ENCODE measurements around the gene XRRA1. TPM values are rescaled to one million over a fixed set of nuclear protein-coding genes. Genes with fewer than 3 reads are reported as not detected.

Gene XRRA1
- total and polyA plus RNA-seq, 4 donors = 2.4 to 27.8 (median 9.9) TPM

GRCh38 chr11:74932797-74933196, 16.1 kb downstream of the XRRA1 start:
- no peak for DNase-seq
- Histone ChIP-seq H3K27ac (ENCODE audit: low read depth in 1 of 2, low read length in 1 of 2) (no peak overlapping the region), H3K9ac (ENCODE audit: insufficient read depth in 1 of 2, low read length in 2 of 2) (no peak overlapping the region), H3K9me3 (ENCODE audit: control insufficient read depth in 4 of 4, insufficient read depth in 3 of 4, low read length in 3 of 4) (no peaks in the 10 kb centered on the region), H3K36me3 (ENCODE audit: control insufficient read depth in 4 of 4, insufficient read depth in 4 of 4, low read length in 4 of 4) (peaks cover 7 to 44% (median 18%) of the 10 kb centered on the region in 4 donors), H3K4me3 (no peak overlapping the region), H3K4me1 (ENCODE audit: control insufficient read depth in 5 of 5, insufficient read depth in 5 of 5, low read length in 5 of 5) (no peaks in the 10 kb centered on the region), H3K27me3 (ENCODE audit: control insufficient read depth in 3 of 3, insufficient read depth in 3 of 3, low read length in 2 of 3) (no peaks in the 10 kb centered on the region)
- TF ChIP-seq CTCF (IDR thresholded peaks at IDR 0.05; ENCODE audit: control extremely low read depth, extremely low read depth) = no peak
- WGBS, 2 donors = 85% methylated on average over 2 of the region's 2 CpGs
- no peak for ATAC-seq (ENCODE audit: insufficient read depth, low FRiP score)

- WGBS, 2 donors = 71 to 75% methylated on average over 5 of the region's 5 CpGs
- Histone ChIP-seq H3K4me3 (no peak overlapping the region), H3K4me1 (ENCODE audit: control insufficient read depth in 5 of 5, insufficient read depth in 5 of 5, low read length in 5 of 5) (no peaks in the 10 kb centered on the region), H3K36me3 (ENCODE audit: control insufficient read depth in 4 of 4, insufficient read depth in 4 of 4, low read length in 4 of 4) (peaks cover 7 to 45% (median 18%) of the 10 kb centered on the region in 4 donors), H3K27ac (ENCODE audit: low read depth in 1 of 2, low read length in 1 of 2) (no peak overlapping the region), H3K9ac (ENCODE audit: insufficient read depth in 1 of 2, low read length in 2 of 2) (no peak overlapping the region), H3K27me3 (ENCODE audit: control insufficient read depth in 3 of 3, insufficient read depth in 3 of 3, low read length in 2 of 3) (no peaks in the 10 kb centered on the region), H3K9me3 (ENCODE audit: control insufficient read depth in 4 of 4, insufficient read depth in 3 of 4, low read length in 3 of 4) (no peaks in the 10 kb centered on the region)
- DNase-seq = no peak
- TF ChIP-seq CTCF (IDR thresholded peaks at IDR 0.05; ENCODE audit: control extremely low read depth, extremely low read depth) = no peak
- no peak for ATAC-seq (ENCODE audit: insufficient read depth, low FRiP score)
Observed at GRCh38 chr11:74932169-74932568, 16.7 kb downstream of the XRRA1 start.

- DNase-seq = peak; percentile 63 to 92 (median 87)
- 52 to 67% methylated on average over 8 of the region's 8 CpGs for WGBS, 2 donors
- no peak for ATAC-seq (ENCODE audit: insufficient read depth, low FRiP score)
- H3K27me3 ChIP-seq (ENCODE audit: control insufficient read depth in 3 of 3, insufficient read depth in 3 of 3, low read length in 2 of 3) = no peaks in the 10 kb centered on the region
- no peak overlapping the region for H3K9ac ChIP-seq (ENCODE audit: insufficient read depth in 1 of 2, low read length in 2 of 2)
- peak; percentile 89 for TF ChIP-seq CTCF (IDR thresholded peaks at IDR 0.05; ENCODE audit: control extremely low read depth, extremely low read depth)
- H3K27ac ChIP-seq (ENCODE audit: low read depth in 1 of 2, low read length in 1 of 2) = no peak overlapping the region
- H3K36me3 ChIP-seq (ENCODE audit: control insufficient read depth in 4 of 4, insufficient read depth in 4 of 4, low read length in 4 of 4) = peaks cover 2 to 43% (median 18%) of the 10 kb centered on the region in 4 donors
- H3K4me3 ChIP-seq = no peak overlapping the region
- no peaks in the 10 kb centered on the region for H3K4me1 ChIP-seq (ENCODE audit: control insufficient read depth in 5 of 5, insufficient read depth in 5 of 5, low read length in 5 of 5)
- H3K9me3 ChIP-seq (ENCODE audit: control insufficient read depth in 4 of 4, insufficient read depth in 3 of 4, low read length in 3 of 4) = no peaks in the 10 kb centered on the region
Observed at GRCh38 chr11:74929431-74930363, 19.2 kb downstream of the XRRA1 start.
